ENCODE measurements around the gene CREB3L2. TPM values are rescaled to one million over a fixed set of nuclear protein-coding genes. Genes with fewer than 3 reads are reported as not detected.

CREB3L2 gene
- total and polyA plus RNA-seq, 2 of the 8 experiments (the other 6 are each of a cell fraction or from before 2014, with no cell fraction given), result 14.4 to 48.3 TPM

DNA sequence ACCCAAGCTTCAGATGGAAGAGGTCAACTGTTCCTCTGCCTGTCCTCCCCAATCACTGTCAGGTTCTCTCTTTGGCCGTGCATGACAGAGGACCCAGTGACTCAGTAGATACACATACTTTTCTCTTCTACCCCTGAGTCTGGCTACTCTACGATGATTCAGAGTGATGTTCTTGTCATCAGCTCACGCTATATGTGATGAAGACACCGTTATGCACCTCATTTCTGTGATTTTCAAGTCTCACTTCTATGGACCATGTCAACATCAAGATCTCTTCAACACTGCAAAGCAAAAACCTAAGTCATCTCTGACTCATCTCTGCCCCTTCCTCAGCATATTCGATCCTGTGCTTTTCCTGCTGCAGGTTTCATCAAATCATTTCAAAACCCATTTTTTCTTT lies 78.5 kb downstream of the CREB3L2 start:
- no peak overlapping the region for H4K8ac ChIP-seq (ENCODE audit: extremely low read depth, insufficient read depth, low read length)
- no peak overlapping the region for H4K91ac ChIP-seq (replicated peaks; ENCODE audit: insufficient read length, low read length)
- peaks cover 0 to 13% of the 10 kb centered on the region in 2 experiments; a peak in 3 of 4 replicates for H3K79me2 ChIP-seq (ENCODE audit: control insufficient read depth in 1 of 2, insufficient read depth in 2 of 2, low read length in 2 of 2)
- no peak overlapping the region for H3K18ac ChIP-seq (ENCODE audit: extremely low read depth, low read length)
- no peak overlapping the region for H2AFZ ChIP-seq (ENCODE audit: low read length)
- no peak overlapping the region for H2BK5ac ChIP-seq (ENCODE audit: low read depth, low read length)
- H3K56ac ChIP-seq (replicated peaks; ENCODE audit: insufficient read length, low read depth, low read length), result no peak overlapping the region
- H3K23ac ChIP-seq (ENCODE audit: insufficient read length), result no peak overlapping the region
- no peak overlapping the region for H3K27ac ChIP-seq (ENCODE audit: low read depth, low read length)
- no peak for DNase-seq (ENCODE audit: low read depth in 1 of 2, low spot score in 2 of 2)
- WGBS, 2 experiments (ENCODE audit: extremely low coverage in 1 of 2, insufficient coverage in 1 of 2, insufficient read length in 1 of 2, insufficient replicate concordance in 2 of 2, low coverage in 1 of 2, low lambda C conversion rate in 2 of 2, missing lambda C conversion rate in 1 of 2), result 93% methylated on average over 5 of the region's 5 CpGs; no CpG with 5 or more reads in 1 of the 2 experiments
- H3K9me3 ChIP-seq (ENCODE audit: insufficient read depth in 2 of 2, low read depth in 1 of 2, low read length in 1 of 2), result peaks cover 2 to 3% of the 10 kb centered on the region in 2 experiments; a peak in 1 of 4 replicates
- POLR2A ChIA-PET (ENCODE audit: partially characterized antibody), result no interaction called here
- no peak overlapping the region for H3K14ac ChIP-seq (ENCODE audit: insufficient read length)
- H2BK20ac ChIP-seq (ENCODE audit: low read length), result no peak overlapping the region
- H2BK15ac ChIP-seq (ENCODE audit: low read length), result no peak overlapping the region
- no peak overlapping the region for H3K4ac ChIP-seq (replicated peaks; ENCODE audit: insufficient read length, low read depth, low read length)
- no peak overlapping the region for H2AK5ac ChIP-seq (ENCODE audit: low read depth, low read length)
- FAIRE-seq, result no peak
- CTCF ChIA-PET (ENCODE audit: partially characterized antibody), result interaction anchor here (0.6 to 2.9 kb wide), 2 partner anchors 79 to 384 kb away, joined by 6 to 8 read pairs; partner anchors contain the start of gene CREB3L2
- H3K79me1 ChIP-seq (ENCODE audit: low read depth, low read length), result no peaks in the 10 kb centered on the region; the same call in 1 of the 2 replicates
- peaks cover 0 to 11% (median 6%) of the 10 kb centered on the region in 4 experiments; a peak in 3 of 7 replicates for H3K4me1 ChIP-seq (replicated peaks in 1 of 4; ENCODE audit: control insufficient read depth in 3 of 4, insufficient read depth in 4 of 4, low read length in 3 of 4)
- H2BK12ac ChIP-seq (ENCODE audit: low read depth, low read length), result no peak overlapping the region
- no peaks in the 10 kb centered on the region for H4K20me1 ChIP-seq (replicated peaks in 1 of 2; ENCODE audit: control insufficient read depth in 1 of 2, insufficient read depth in 2 of 2, low read length in 2 of 2)
- H3K9ac ChIP-seq (replicated peaks in 1 of 4; ENCODE audit: extremely low read depth in 1 of 4, low read depth in 3 of 4, low read length in 3 of 4), result no peak overlapping the region
- no peak overlapping the region for H3K4me2 ChIP-seq (ENCODE audit: insufficient read depth in 1 of 2, low read depth in 2 of 2, low read length in 2 of 2)
- no peak overlapping the region for H2BK120ac ChIP-seq (replicated peaks; ENCODE audit: low read depth, low read length)
- H3K36me3 ChIP-seq (ENCODE audit: control insufficient read depth in 2 of 4, insufficient read depth in 4 of 4, low read length in 3 of 4), result peaks cover 0 to 19% (median 12%) of the 10 kb centered on the region in 4 experiments; a peak in 6 of 8 replicates
- no peaks in the 10 kb centered on the region for H3K23me2 ChIP-seq (ENCODE audit: low read depth, low read length)
- no peak overlapping the region for H3K4me3 ChIP-seq (ENCODE audit: extremely low read depth in 1 of 4, insufficient read depth in 2 of 4, low read depth in 3 of 4, low read length in 4 of 4)
- H3K27me3 ChIP-seq (replicated peaks in 1 of 4; ENCODE audit: control insufficient read depth in 3 of 4, extremely low read depth in 1 of 4, insufficient read depth in 3 of 4, low read length in 3 of 4), result no peaks in the 10 kb centered on the region
- no peak overlapping the region for H4K5ac ChIP-seq (ENCODE audit: insufficient read length, low read depth, low read length)
- TF ChIP-seq RNF2 (IDR thresholded peaks at IDR 0.05; ENCODE audit: borderline replicate concordance, low read depth, low read length, missing control alignments, poor library complexity, severe bottlenecking), result no peak
- no peak for TF ChIP-seq HDAC2 (IDR thresholded peaks at IDR 0.05; ENCODE audit: borderline replicate concordance in 1 of 2, low read depth in 2 of 2, low read length in 2 of 2)
- no peak for TF ChIP-seq YY1 (IDR thresholded peaks at IDR 0.05; ENCODE audit: low read depth, low read length)
- no peak for TF ChIP-seq NRF1 (IDR thresholded peaks at IDR 0.05; ENCODE audit: low read depth, low read length)
- TF ChIP-seq CTBP2 (IDR thresholded peaks at IDR 0.05; ENCODE audit: borderline replicate concordance, insufficient read depth, insufficient read length, low read length), result no peak
- TF ChIP-seq CHD2 (IDR thresholded peaks at IDR 0.05; ENCODE audit: low read length), result no peak
- no peak for TF ChIP-seq EGR1 (IDR thresholded peaks at IDR 0.05; ENCODE audit: borderline replicate concordance, low read depth, low read length)
- TF ChIP-seq SUZ12 (IDR thresholded peaks at IDR 0.05; ENCODE audit: low read length), result no peak
- no peak for TF ChIP-seq BRCA1 (IDR thresholded peaks at IDR 0.05; ENCODE audit: low read depth, low read length)
- TF ChIP-seq SP2 (IDR thresholded peaks at IDR 0.05; ENCODE audit: low read length), result no peak
- no peak for TF ChIP-seq SAP30 (IDR thresholded peaks at IDR 0.05; ENCODE audit: insufficient read depth, insufficient replicate concordance, low read length)
